HepG2 (cell line): ENCODE measurements around the gene SEMA5B. TPM values are rescaled to one million over a fixed set of nuclear protein-coding genes. Genes with fewer than 3 reads are reported as not detected.

Experiments used
- ATAC-seq: fragments of 200-7000 bp; cut with Tn5 transposase; 3 replicates; pipeline ENCODE4 v1.9.1; 2020; ENCODE audit warnings: mild to moderate bottlenecking, moderate library complexity
- BruUV-seq: library from RNA; stranded (reverse); fragments of 400-500 nt; replicated peaks from 2 replicates; lab custom pipeline; 2021; lab: Mats Ljungman, UMichigan
- CTCF ChIA-PET: fragments of 300-600 bp; formaldehyde crosslinking; extraction: SDS; loops from one replicate; lab custom pipeline; 2021; ENCODE audit warnings: low total read pairs, inconsistent platforms, low intra/inter-chr PET ratio; lab: Yijun Ruan, JAX
- POLR2A ChIA-PET: fragments of 350-600 bp; sonication (Branson Sonifier 250); formaldehyde crosslinking; loops from one replicate; lab custom pipeline; 2020; ENCODE audit warnings: antibody characterized with exemption, inconsistent platforms; lab: Yijun Ruan, JAX
- DNase-seq: peaks from one replicate; pipeline ENCODE4 v3.0.0-alpha.2; 2015; ENCODE audit warnings: low spot score
- FAIRE-seq: peaks from 3 replicates; lab custom pipeline; 2011; peaks lifted over from hg19 to GRCh38; lab: Jason Lieb, UNC
- H2AFZ ChIP-seq: one replicate; pipeline ENCODE4 v1.6.1; 2011; ENCODE audit warnings: low read length, inconsistent platforms
- H3K27ac ChIP-seq: fragments of 300-600 bp; 3 replicates; pipeline ENCODE4 v1.8.0; 2011; ENCODE audit warnings: mixed run types, mild to moderate bottlenecking, mixed read lengths, low read length, inconsistent platforms; ENCODE audit not compliant: insufficient read depth; ENCODE audit errors: extremely low read length
- H3K27me3 ChIP-seq, 2 experiments: fragments of 200-600 bp in 1 of 2; 2 replicates in 1 of 2; 3 replicates in 1 of 2; pipeline versions ENCODE4 v1.6.0 to v1.8.0; 2011; ENCODE audit warnings: low read length in 2 of 2, mild to moderate bottlenecking in 2 of 2, moderate library complexity in 2 of 2, inconsistent platforms in 1 of 2; ENCODE audit not compliant: insufficient read depth in 2 of 2, control insufficient read depth in 1 of 2
- H3K36me3 ChIP-seq, 2 experiments: fragments of 200-600 bp in 1 of 2; replicated peaks in 1 of 2; 2 replicates in 1 of 2; 3 replicates in 1 of 2; pipeline versions ENCODE4 v1.5.1 to v1.8.0; 2011; ENCODE audit warnings: low read length in 2 of 2, inconsistent platforms in 1 of 2; ENCODE audit not compliant: insufficient read depth in 2 of 2, control insufficient read depth in 1 of 2
- H3K4me1 ChIP-seq: 2 replicates; pipeline ENCODE4 v1.5.1; 2012; ENCODE audit warnings: low read length, inconsistent platforms; ENCODE audit not compliant: insufficient read depth
- H3K4me2 ChIP-seq: 2 replicates; pipeline ENCODE4 v1.6.0; 2011; ENCODE audit warnings: low read depth, low read length, inconsistent platforms
- H3K4me3 ChIP-seq, 3 experiments: fragments of 200-600 bp in 1 of 3; sonication (generic), shearing (Covaris generic) in 1 of 3; replicated peaks in 1 of 3; 2 replicates each; pipeline ENCODE4 v1.5.1; 2011 to 2016; ENCODE audit warnings: low read length in 3 of 3, inconsistent platforms in 2 of 3, low read depth in 2 of 3, mild to moderate bottlenecking in 2 of 3, control low read depth in 1 of 3, mixed read lengths in 1 of 3; ENCODE audit not compliant: insufficient read depth in 1 of 3
- H3K79me2 ChIP-seq: one replicate; pipeline ENCODE4 v1.6.1; 2011; ENCODE audit warnings: low read length, inconsistent platforms; ENCODE audit not compliant: insufficient read depth
- H3K9ac ChIP-seq: 2 replicates; pipeline ENCODE4 v1.6.0; 2011; ENCODE audit warnings: mild to moderate bottlenecking, low read depth, low read length, inconsistent platforms; ENCODE audit not compliant: insufficient read depth
- H3K9me3 ChIP-seq: 2 replicates; pipeline ENCODE4 v1.5.1; 2012; ENCODE audit warnings: mild to moderate bottlenecking, low read length
- H4K20me1 ChIP-seq: 2 replicates; pipeline ENCODE4 v1.6.0; 2011; ENCODE audit warnings: inconsistent platforms, mild to moderate bottlenecking, low read length, moderate library complexity; ENCODE audit not compliant: insufficient read depth
- CENPT ChIP-seq: sonication (generic); formaldehyde crosslinking; IDR thresholded peaks from 2 replicates; pipeline ENCODE4 v1.8.0; 2022; ENCODE audit warnings: low read depth, mild to moderate bottlenecking, moderate library complexity, missing genetic modification reagents
- HDAC6 ChIP-seq: fragments of 200-600 bp; sonication (generic); IDR thresholded peaks from 2 replicates; pipeline ENCODE4 v1.7.0; 2017; ENCODE audit warnings: mild to moderate bottlenecking, antibody characterized with exemption, low read length, low read depth
- NFE2 ChIP-seq: sonication (generic); formaldehyde crosslinking; IDR thresholded peaks from 2 replicates; pipeline ENCODE4 v1.4.0; 2020; ENCODE audit warnings: missing genetic modification reagents
- NFKBIZ ChIP-seq: IDR thresholded peaks from 2 replicates; pipeline ENCODE4 v1.6.1; 2018; ENCODE audit warnings: missing genetic modification reagents, missing compliant biosample characterization
- PCBP1 ChIP-seq: fragments of 200-400 bp; formaldehyde crosslinking; IDR thresholded peaks from 2 replicates; pipeline ENCODE4 v1.6.1; 2017; ENCODE audit warnings: mild to moderate bottlenecking, low read depth, low read length, borderline replicate concordance
- POLR2A ChIP-seq, 2 experiments: IDR thresholded peaks; 2 replicates each; pipeline ENCODE4 v1.6.1; 2011; ENCODE audit warnings: low read depth in 2 of 2, low read length in 2 of 2, mild to moderate bottlenecking in 1 of 2, moderate library complexity in 1 of 2; ENCODE audit not compliant: insufficient read depth in 1 of 2
- PPARG ChIP-seq: conservative IDR thresholded peaks from 2 replicates; pipeline ENCODE4 v1.6.1; 2016; ENCODE audit warnings: missing biosample characterization, missing genetic modification reagents
- RAD21 ChIP-seq: fragments of 450-650 bp; formaldehyde crosslinking; IDR thresholded peaks from 2 replicates; pipeline ENCODE4 v1.5.0; 2020; ENCODE audit warnings: mild to moderate bottlenecking
- SP5 ChIP-seq: IDR thresholded peaks from 2 replicates; pipeline ENCODE4 v1.6.1; 2016; ENCODE audit warnings: low read depth, borderline replicate concordance
- TCF7 ChIP-seq: sonication (generic); IDR thresholded peaks from 2 replicates; pipeline ENCODE4 v1.6.1; 2016; ENCODE audit warnings: antibody characterized with exemption, low read depth
- WIZ ChIP-seq: sonication (generic); formaldehyde crosslinking; IDR thresholded peaks from 2 replicates; pipeline ENCODE4 v1.5.1; 2020; ENCODE audit warnings: mild to moderate bottlenecking, missing genetic modification reagents
- ZNF235 ChIP-seq: sonication (generic); formaldehyde crosslinking; IDR thresholded peaks from 2 replicates; pipeline ENCODE4 v1.8.1; 2023; ENCODE audit warnings: mild to moderate bottlenecking, missing genetic modification reagents, borderline replicate concordance
- ZNF567 ChIP-seq: sonication (generic); formaldehyde crosslinking; IDR thresholded peaks from 2 replicates; pipeline ENCODE4 v1.8.1; 2023; ENCODE audit warnings: mild to moderate bottlenecking, missing genetic modification reagents, borderline replicate concordance
- ZNF589 ChIP-seq: sonication (generic); formaldehyde crosslinking; conservative IDR thresholded peaks from 2 replicates; pipeline ENCODE4 v1.8.0; 2022; ENCODE audit warnings: mild to moderate bottlenecking, moderate library complexity, missing genetic modification reagents
- ZNF777 ChIP-seq: sonication (generic); formaldehyde crosslinking; IDR thresholded peaks from 2 replicates; pipeline ENCODE4 v1.4.0; 2020; ENCODE audit warnings: missing genetic modification reagents
- in situ Hi-C: cut with HindIII; loops from 2 replicates; pipeline ENCODE4 v1.10.0; 2017; ENCODE audit warnings: low pct_unique_long_range_greater_than_20kb; ENCODE audit not compliant: extremely low pct_ligation_motif_present
- intact Hi-C: fragments of 100-400 bp; cut with micrococcal nuclease; formaldehyde crosslinking; loops from one replicate; pipeline ENCODE4 v1.10.0; 2022; ENCODE audit not compliant: unreplicated experiment
- polyA plus RNA-seq, 8 experiments: library from polyadenylated mRNA; depleted of rRNA in 3 of 8; stranded (reverse) in 7 of 8; unstranded in 1 of 8; fragments of >200 nt; fragmentation: Illumina TruSeq in 4 of 8; extraction: Trizol in 4 of 8; gene quantifications; 2 replicates each; pipeline versions ENCODE4 v1.2.1 to v1.2.3, GENCODE V29; 2011 to 2016; ENCODE audit warnings: low read depth in 4 of 8, missing spikeins in 1 of 8, mixed read lengths in 1 of 8; ENCODE audit not compliant: insufficient read depth in 1 of 8
- total RNA-seq, 5 experiments: library from RNA; depleted of rRNA; stranded (reverse); fragments of >200 nt; fragmentation: Illumina TruSeq; extraction: Trizol; gene quantifications; 2 replicates each; pipeline ENCODE4 v1.2.3, GENCODE V29; 2016; ENCODE audit warnings: low read depth in 1 of 5
- TF ChIP-seq, protein P1 (sequence below): sonication (generic); formaldehyde crosslinking; IDR thresholded peaks from 2 replicates; pipeline ENCODE4 v1.9.0; 2021; ENCODE audit warnings: missing genetic modification reagents, mild to moderate bottlenecking, borderline replicate concordance
- TF ChIP-seq, protein P2 (sequence below): IDR thresholded peaks from 2 replicates; pipeline ENCODE4 v1.6.1; 2016; ENCODE audit warnings: low read depth, control low read depth
- TF ChIP-seq, protein P3 (sequence below): IDR thresholded peaks from 2 replicates; pipeline ENCODE4 v1.6.1; 2012; ENCODE audit warnings: inconsistent platforms

The SEMA5B gene
- total and polyA plus RNA-seq, 2 of the 13 experiments (the other 11 are each of a cell fraction or from before 2014, with no cell fraction given) = not detected

DNA sequence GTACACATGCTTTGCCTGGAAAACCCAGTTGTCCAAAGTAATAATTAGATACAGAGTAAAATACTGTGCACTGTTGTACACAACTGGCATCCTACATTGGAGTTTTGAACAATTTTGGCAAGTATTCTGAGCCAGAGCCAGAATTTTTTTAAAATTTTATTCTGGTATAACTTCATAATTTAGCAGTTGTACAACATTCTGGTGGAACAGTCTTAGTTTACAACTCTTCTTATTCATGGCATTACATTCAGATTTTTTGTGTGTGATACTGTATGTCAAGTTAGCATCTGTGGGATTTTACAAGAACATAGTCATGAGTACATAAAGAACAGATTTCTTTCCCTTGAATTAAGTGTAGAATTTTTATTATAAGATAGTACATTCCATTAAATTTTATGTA lies 165.2 kb downstream of the SEMA5B start:
- POLR2A ChIA-PET = no interaction called here
- no peaks in the 10 kb centered on the region for H4K20me1 ChIP-seq
- no peaks in the 10 kb centered on the region for H3K79me2 ChIP-seq
- ATAC-seq = no peak
- TF ChIP-seq SP5 (CRISPR knock-in tag) = no peak
- TF ChIP-seq PPARG (CRISPR knock-in tag) = no peak
- no peak for TF ChIP-seq RAD21 (CRISPR knock-in tag)
- TF ChIP-seq ZNF589 (CRISPR knock-in tag) = no peak
- no peak for TF ChIP-seq NFKBIZ (CRISPR knock-in tag)
- TF ChIP-seq WIZ (CRISPR knock-in tag) = no peak
- no peak for TF ChIP-seq ZNF235 (CRISPR knock-in tag)
- TF ChIP-seq TCF7 = no peak
- TF ChIP-seq, protein P1, sequence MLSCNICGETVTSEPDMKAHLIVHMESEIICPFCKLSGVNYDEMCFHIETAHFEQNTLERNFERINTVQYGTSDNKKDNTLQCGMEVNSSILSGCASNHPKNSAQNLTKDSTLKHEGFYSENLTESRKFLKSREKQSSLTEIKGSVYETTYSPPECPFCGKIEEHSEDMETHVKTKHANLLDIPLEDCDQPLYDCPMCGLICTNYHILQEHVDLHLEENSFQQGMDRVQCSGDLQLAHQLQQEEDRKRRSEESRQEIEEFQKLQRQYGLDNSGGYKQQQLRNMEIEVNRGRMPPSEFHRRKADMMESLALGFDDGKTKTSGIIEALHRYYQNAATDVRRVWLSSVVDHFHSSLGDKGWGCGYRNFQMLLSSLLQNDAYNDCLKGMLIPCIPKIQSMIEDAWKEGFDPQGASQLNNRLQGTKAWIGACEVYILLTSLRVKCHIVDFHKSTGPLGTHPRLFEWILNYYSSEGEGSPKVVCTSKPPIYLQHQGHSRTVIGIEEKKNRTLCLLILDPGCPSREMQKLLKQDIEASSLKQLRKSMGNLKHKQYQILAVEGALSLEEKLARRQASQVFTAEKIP (CRISPR knock-in tag) = no peak
- no peak for TF ChIP-seq ZNF567
- no peak for TF ChIP-seq PCBP1
- no peak for TF ChIP-seq ZNF777 (CRISPR knock-in tag)
- no peak for TF ChIP-seq POLR2A (IDR thresholded peaks at IDR 0.05; ENCODE audit: insufficient read depth in 1 of 2, low read depth in 2 of 2, low read length in 2 of 2)
- TF ChIP-seq, protein P2, sequence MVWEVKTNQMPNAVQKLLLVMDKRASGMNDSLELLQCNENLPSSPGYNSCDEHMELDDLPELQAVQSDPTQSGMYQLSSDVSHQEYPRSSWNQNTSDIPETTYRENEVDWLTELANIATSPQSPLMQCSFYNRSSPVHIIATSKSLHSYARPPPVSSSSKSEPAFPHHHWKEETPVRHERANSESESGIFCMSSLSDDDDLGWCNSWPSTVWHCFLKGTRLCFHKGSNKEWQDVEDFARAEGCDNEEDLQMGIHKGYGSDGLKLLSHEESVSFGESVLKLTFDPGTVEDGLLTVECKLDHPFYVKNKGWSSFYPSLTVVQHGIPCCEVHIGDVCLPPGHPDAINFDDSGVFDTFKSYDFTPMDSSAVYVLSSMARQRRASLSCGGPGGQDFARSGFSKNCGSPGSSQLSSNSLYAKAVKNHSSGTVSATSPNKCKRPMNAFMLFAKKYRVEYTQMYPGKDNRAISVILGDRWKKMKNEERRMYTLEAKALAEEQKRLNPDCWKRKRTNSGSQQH (CRISPR knock-in tag) = no peak
- TF ChIP-seq CENPT (CRISPR knock-in tag) = no peak
- TF ChIP-seq, protein P3, sequence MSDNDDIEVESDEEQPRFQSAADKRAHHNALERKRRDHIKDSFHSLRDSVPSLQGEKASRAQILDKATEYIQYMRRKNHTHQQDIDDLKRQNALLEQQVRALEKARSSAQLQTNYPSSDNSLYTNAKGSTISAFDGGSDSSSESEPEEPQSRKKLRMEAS = no peak
- no peak for TF ChIP-seq HDAC6
- no peak for TF ChIP-seq NFE2 (CRISPR knock-in tag)
- no peak overlapping the region for H3K4me2 ChIP-seq
- H3K27me3 ChIP-seq = no peaks in the 10 kb centered on the region
- no peak for FAIRE-seq
- no TSS peak for BruUV-seq
- no peak overlapping the region for H3K27ac ChIP-seq
- H3K9ac ChIP-seq = no peak overlapping the region
- H3K4me3 ChIP-seq = no peak overlapping the region
- in situ Hi-C loops (no loop called here), intact Hi-C loops (no loop called here)
- H3K36me3 ChIP-seq = no peaks in the 10 kb centered on the region; a peak in 1 of 5 replicates
- CTCF ChIA-PET = no interaction called here
- no peaks in the 10 kb centered on the region for H3K9me3 ChIP-seq
- no peaks in the 10 kb centered on the region for H3K4me1 ChIP-seq
- no peak for DNase-seq
- no peak overlapping the region for H2AFZ ChIP-seq
